HG03378 (cell line): ENCODE measurements around the gene ABCA7.
"Not testable (repeated sequence)": the region's sequence is repeated elsewhere in the genome, so short reads cannot be mapped to it uniquely, and the experiment has no call there.

Source experiments
- ATAC-seq: cut with Tn5 transposase; IDR thresholded peaks from one replicate; pipeline ENCODE4 v1.9.1; 2021; ENCODE audit warnings: mild to moderate bottlenecking, moderate library complexity; ENCODE audit not compliant: unreplicated experiment

The ABCA7 gene

GRCh38 chr19:1104311-1105007 lies 64.6 kb downstream of the ABCA7 start:
- ATAC-seq: no peak

DNA sequence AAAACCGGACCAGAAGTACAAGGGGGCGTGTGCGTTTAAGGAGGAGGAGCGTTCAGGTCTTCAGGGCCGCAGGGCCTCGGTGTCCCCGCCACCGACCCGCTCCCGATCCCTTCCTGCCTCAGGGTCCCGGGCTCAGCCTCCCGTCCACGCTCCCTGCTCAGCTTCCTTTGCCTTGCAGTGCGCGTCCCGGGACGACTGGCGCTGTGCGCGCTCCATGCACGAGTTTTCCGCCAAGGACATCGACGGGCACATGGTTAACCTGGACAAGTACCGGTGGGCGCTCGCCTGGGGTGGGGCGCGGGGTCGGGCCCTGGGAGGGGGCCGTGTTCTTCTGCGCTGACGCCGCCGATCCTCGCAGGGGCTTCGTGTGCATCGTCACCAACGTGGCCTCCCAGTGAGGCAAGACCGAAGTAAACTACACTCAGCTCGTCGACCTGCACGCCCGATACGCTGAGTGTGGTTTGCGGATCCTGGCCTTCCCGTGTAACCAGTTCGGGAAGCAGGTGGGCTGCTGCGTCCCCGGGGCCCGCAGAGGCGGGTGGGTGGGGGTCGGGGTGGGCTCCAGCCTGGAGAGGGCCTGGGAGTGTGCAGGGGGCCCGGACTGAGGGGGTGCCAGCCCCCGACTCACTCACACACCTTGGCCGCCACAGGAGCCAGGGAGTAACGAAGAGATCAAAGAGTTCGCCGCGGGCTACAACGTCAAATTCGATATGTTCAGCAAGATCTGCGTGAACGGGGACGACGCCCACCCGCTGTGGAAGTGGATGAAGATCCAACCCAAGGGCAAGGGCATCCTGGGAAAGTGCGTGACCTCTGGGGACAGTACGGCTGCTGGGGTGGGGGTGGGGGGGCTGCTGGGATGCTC lies 65.3 kb downstream of the ABCA7 start:
- ATAC-seq: no peak

DNA sequence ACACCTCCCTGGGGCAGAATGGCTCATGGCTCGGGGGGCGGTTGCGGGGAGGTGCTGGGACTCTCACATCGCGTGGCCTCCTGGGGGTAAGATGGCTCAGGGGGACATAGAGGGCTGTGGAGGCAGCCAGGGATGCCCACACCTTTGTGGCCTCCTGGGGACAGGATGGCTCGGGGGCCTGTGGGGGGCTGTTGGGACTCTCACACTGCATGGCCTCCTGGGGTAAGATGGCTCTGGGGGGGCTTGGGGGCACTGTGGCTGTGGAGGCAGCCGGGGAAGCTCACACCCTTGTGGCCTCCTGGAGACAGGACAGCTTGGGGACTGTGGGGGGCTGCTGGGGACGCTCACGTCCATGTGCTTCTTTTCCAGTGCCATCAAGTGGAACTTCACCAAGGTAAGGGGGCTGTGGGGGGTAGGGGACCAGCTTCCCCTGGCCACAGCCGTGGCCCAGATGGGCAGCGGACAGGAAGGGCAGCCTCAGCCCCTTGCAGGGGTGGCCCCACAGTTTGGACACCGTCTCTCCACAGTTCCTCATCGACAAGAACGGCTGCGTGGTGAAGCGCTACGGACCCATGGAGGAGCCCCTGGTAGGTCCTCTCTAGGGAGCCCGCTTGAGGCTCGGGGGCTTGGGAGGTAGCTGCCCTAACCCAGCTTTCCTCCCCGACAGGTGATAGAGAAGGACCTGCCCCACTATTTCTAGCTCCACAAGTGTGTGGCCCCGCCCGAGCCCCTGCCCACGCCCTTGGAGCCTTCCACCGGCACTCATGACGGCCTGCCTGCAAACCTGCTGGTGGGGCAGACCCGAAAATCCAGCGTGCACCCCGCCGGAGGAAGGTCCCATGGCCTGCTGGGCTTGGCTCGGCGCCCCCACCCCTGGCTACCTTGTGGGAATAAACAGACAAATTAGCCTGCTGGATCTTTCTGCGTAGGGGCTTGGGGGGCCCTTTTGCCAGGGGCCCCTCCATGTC lies 66.2 kb downstream of the ABCA7 start:
- ATAC-seq: no peak

DNA sequence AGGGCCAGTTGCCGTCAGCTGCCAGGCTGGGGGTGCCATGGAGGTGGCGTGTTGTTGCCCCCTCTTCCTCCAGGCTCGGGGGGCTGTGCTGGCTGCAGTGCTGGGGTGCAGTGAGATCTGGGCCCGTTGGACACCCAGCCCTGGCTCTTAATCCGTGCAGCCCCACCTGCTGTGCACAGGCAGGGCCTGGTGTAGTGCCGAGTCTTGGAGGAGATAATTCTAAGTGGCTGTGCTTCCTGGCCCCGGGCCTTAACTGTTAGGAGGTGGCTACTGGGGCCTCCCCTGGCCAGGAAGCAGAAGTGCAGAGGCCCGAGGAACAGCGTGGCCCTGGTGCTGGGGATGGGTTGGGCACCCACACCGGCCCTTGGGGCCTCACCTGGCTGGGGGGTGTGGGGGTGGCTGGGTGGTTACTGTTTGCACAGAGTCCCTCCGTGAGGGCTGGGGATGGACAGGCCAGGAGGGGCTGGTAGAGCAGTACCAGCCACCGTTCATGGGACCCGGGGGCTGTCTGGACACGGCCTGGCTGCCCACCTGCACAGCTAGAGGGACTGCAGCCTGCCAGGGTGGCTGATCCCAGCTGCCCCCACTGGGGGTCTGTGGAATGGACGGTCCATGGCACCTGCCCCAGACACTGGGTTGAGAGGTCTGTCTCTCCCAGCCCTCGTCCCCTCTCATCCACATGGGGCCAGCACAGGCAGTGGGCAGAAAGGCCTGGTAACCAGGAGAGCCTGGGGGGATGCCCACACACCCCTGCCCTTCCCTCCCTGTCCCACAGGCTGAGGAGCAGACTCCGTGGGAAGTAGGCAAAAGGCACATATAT lies 67.1 kb downstream of the ABCA7 start:
- no peak for ATAC-seq

GRCh38 chr19:1107661-1108261 lies 67.9 kb downstream of the ABCA7 start:
- no peak for ATAC-seq

DNA sequence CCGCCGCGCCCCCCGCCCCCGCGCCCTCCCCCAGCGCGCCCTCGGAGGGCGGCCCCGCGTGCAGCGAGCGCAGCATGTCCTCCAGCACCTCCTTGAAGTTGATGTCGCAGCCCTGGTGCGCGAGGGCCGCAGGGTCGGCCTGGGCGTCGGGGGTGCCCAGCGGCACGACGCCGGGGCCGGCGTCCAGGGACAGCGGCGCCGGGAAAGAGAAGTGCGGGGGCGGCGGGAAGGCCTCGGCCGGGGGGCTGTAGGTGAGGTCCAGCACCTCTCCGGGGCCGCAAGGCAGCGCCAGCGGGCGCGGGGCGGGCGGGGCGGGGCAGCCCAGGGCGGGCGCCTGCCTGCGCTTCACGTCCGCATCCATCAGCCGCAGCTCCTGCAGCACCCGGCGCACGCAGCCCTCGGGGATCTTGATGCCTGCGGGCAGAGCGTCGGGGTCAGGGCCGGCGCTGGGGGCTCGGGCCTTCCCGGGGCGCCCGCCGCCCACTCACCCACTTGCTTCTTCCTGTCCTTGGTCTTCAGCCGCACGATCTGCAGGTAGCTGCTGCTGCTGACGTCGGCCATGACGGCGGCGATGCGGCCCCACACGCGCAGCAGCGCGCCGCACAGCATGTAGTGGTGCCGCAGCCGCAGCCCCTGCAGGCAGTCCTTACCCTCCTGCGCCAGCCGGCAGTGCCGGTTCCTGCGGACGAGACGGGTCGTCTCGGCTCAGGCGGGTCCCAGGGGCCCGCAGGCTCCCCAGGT lies 68.6 kb downstream of the ABCA7 start:
- ATAC-seq: no peak

DNA sequence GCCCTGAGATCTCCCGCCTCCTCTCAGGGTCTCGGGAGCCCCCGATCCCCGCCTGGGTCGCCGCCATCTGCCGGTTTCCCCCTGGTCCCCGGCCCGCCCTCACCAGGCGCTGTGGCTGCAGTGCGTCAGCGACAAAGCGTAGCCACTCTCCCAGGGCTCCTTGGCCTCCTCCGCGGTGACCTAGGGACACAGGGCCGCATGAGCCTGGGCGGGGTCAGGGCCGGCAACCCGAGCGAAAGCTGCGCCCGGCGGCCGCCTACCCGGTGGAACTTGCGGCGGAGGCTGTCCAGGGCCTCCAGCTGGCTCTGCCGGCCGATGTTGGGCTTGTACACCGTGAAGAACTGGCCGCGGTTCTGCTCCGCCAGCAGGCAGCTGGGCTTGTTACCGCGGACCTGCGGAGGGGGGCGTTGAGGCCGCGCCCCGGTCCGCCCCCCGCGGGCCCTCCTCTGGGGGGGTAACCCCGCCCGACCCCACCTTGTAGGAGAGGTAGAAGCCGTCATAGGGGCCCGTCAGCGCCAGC lies 69.2 kb downstream of the ABCA7 start:
- ATAC-seq: no peak

- ATAC-seq: no peak
Measured at GRCh38 chr19:1109697-1110671, 70.1 kb downstream of the ABCA7 start.

DNA sequence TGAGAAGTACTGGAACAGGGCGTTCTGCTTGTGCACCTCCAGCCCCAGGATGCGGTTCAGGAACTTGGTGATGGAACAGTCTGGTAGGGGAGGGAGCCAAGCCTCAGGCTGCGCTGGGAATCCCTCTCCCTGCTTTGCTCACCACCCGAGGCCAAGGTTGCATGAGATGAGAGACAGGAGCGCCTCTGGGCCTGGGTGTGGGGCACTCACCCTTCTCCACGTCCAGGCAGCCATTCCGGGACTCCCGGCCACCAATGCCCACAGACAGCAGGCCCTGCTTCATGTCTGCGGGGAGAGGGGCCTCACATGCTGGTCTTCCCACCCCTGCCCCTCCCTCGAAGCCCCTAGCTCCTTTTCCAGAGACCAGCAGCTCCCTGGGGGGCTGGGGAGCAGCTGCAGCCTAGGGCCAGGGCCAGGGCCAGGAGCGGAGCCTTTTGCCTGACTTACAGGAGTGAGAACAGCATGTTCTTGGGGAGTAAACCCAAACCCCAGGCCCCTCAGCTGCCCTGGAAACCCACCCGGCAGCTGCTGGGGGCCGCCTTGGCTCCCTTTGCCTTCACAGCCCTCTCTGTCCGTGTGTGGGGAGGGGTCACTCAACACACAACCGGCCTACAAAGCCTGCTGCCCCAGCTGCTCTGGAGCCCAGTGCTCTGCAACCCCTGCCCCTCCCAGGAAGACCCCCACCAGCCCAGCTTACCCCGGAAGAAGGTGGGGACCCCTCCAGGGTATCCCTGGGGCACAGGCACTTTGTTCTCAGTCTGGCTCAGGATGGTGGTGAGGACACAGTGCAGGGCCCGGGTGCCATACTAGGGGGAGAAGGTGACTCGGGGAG lies 71.1 kb downstream of the ABCA7 start:
- ATAC-seq: no peak

- ATAC-seq: no peak
Measured at GRCh38 chr19:1111641-1112267, 71.8 kb downstream of the ABCA7 start.

DNA sequence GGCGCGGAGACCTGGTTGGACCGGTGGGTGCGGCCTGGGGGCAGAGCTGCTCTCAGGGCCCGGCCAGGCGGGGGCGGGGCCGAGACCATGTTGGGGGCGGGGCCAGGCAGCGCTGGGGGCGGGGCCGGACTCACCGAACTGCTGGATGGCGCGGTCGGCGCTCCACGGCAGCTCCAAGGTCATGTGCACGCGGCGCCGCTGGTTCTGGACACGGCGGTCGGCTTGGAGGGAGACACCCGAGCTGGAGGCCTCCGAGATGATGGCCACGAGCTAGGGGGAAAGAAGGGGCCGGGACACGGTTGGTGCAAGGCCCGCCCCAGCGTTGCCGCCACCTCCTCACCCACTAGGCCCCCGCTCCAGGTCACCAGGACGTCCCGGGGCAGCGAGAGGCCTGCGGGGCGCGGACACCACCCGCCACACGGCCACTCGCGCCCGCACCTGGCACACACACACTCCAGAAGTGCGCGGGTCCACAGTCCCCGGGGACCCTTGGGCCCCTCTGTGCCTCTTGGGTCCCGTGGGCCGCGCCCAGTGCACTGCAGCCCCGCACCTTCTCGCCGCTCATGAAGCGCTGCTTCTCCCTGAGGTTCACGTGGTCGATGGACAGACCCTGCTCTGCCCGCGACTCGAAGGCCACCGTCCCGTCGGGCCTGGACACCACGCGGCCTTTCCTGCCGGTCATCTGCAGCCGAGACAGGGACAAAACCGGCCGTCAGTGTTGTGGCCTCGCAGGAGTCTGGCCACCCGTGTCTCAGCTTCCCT lies 72.5 kb downstream of the ABCA7 start:
- ATAC-seq: no peak

DNA sequence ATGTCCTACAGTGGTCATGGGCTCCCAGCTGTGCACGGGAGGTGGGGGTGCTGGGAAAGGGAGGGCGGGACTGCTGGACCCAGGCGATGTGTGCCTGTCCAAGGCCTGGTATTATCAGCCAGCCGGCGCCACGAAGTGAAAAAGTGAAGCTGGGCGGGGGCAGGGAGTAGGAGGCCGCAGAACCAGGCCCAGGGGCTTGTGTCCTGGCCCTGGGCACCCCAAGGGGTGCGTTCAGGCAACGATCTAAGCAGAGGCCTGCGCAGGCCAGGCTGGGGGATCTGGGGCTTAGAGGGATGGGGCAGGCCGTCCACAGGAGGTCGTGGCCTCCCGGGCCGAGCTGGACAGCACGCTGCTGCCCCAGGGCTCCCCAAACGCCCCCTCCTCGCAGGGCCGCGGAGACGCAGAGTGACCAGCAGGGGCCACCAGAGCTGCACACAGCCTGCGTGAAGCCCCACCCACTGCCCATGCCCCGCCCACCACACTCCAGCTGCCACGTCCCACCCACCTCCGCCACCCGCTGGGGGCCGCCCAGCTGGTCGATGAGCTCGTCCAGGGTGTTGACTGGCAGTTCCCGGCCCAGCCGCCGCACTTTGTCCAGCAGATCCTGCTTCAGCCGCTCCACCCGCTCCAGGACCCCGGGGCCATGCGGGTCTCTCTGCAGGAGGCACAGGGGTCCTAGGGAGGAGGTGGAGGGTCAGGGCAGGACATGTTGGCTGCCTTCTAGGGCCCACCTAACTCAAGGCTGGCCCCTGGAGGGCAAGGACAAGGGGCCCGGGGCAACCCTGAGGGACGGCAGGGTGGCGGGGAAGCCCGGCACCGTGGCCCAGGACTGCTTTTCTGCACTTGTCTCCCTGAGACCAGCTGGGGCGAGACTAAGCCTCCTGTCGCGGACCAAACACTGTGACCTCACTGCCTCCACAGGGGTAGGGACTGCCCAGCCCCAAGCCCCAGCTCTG lies 73.4 kb downstream of the ABCA7 start:
- no peak for ATAC-seq

DNA sequence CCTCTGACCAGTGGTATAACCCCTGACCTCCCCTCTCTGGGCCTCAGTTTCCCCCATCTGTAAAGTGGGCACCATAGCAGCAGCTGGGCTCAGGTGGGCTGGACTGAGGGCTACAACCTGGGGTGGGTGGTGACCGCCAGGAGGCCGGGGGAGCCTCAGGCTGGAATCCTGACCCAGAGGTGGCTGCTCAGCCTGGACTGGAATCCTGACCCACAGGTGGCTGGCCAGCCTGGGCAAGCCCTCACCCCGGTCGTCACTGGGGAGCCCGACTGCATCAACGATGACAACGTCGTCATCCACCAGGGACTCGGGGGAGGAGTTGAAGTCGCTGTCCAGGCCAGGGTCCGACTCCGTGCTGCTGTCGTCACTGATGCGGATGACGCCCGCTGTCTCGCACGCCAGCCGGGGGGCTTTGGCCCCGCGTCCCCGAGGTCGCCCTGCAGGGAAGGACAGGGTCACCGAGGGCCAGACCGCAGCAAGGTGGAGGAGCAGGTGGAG lies 74.1 kb downstream of the ABCA7 start:
- no peak for ATAC-seq

GRCh38 chr19:1114728-1115127 lies 74.8 kb downstream of the ABCA7 start:
- ATAC-seq: not testable (repeated sequence)
